CD4-positive, alpha-beta T cell treated with Interleukin-21 for 1 hour (primary cell): Measurements from ENCODE around the gene ARHGEF11.

Experiments used
- DNase-seq: peaks from one replicate; pipeline ENCODE4 v3.0.0-alpha.2; 2020

The ARHGEF11 gene

DNA sequence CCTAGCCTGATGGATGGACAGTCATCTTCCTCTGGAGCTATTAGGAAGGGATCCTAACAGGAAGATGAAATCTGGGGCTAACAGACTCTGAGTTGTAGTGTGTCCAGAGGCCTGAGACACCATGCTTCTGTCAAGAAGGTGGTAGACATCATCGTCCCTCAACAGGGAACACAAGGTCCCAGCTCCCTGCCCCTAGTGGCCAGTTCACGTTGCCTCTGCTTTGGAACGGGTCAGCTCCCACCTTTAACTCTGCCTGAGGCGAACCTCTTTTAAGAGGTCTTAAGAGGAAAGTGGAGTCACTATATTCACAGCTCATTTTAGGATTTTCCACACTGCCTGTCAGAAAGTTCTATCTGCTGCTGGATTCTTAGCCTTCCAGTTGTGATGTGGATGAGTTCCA lies 96.8 kb downstream of the ARHGEF11 start:
- DNase-seq = no peak

DNA sequence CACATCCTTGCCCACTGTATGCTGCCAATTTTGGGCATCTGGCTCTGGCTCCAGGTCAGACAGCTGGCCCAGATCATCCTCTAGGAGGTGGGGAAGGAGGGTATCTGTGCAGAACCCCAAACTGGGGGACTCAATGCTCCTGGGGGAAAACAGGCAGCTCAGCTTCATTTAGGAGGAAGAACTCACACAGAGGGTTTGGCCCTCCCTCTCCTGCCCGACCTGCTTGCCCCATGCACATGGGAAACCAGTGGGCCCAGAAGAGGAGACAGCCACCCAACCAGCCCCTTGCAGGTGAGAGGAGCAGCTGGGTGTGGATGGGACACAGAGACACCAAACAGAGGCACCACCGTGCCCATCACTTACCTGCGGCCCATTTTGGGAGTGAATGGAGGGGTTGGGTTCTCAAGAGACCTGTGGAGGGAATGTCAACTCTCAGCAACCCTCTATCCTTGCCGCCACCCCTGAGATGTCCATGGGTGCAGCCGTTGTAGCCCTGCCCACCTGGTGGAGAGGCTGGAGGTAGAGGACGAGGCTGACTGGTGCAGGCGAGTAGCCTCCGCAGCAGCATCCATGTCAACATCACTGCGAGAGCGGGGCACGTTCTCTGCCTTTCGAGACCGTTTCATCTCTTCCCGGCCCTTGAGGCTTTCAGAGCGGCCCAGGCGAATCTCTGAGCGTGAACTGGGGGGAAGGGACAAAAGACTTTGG lies 97.6 kb downstream of the ARHGEF11 start:
- no peak for DNase-seq

DNA sequence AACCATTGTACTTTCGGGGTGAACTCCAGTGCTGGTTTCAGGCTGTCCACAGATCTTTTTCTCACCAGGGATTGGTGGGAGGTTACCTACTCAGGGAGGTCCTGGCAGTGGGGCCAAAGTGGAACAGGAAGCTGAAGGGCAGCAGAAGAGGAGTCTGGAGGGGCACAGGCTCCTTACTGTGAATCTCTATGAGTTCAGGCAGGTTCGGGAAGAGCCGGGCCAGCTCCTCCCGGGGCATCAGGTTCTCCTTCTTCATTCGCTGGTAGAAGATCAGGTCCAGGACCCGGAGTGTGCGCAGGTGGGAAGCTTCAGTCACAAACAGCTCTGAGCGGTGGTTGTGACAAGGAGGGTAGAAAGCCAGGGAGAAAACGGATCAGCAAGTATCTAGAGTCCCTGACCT lies 98.4 kb downstream of the ARHGEF11 start:
- DNase-seq = no peak

DNA sequence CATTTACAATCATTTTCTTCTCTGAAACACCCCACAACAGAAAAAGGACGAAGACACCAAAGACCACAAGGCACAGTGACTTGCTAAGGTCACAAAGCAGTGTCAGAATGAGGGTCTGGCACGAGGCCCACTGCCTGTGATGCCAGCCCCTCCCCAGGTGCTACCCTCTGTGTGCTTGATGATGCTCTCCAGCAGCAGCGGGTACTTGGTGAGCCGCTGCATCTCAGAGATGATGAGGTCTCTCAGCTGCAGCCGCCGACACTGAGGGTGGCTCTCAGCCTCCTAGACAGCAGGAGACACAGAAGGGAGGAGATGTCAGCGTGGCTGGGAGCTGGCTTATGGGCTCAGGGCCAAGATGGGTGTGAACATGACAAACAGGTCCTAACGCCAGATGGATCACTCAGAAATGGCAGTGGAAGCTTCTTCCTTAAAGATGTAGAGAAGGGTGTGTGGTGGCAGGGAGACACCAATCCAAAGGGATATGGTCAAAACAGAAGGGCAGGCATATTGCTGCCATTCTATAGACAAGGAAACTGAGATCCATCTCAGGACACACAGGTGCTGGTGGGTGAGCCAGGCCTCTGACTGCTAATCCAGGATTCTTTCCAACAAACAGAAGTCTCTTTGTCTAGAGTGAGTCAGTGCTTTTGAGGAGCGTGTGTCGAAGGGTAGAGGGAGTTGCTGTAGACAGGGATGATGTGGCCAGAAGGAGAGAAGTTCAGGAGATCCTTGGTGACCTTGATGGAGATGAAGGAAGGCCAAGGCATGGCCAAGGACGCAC lies 99.5 kb downstream of the ARHGEF11 start:
- DNase-seq = no peak

DNA sequence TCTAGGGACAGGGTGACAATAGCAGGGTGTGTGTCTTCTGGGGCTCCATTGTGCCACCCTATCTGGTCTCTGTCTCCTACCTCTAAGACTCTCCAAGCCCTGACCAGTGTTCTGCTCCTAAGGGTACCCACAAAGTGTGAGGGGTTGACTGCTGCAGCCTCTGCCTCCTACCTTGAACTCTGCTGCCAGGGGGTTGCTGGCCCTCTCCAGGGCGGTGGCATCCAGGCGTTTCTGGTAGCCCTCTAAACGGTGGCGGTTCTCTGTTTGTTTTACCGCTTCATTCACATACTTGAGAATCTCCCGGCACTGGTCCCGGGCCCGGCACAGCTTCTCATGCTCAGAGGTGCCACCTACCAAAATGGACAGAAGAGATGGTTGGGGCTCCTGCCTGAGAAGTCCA lies 100.7 kb downstream of the ARHGEF11 start:
- no peak for DNase-seq

DNA sequence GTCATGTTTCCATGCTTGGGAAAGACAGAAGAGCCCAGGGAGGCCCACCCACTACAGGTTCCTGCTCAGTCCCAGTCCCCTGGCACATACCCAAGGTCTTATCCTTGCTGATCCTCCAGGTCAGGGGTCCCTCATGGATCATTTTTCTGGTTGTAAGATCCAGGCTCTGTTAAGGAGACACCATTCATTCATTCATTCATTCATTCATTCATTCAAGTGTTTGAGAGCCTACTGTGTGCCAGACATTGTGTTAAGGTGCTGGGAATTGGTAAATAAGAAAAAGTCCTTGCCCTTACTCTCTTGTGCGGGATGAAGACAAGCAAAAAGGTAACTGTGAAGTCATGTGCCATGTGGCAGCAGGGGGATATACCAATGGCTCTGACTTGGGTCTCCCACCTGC lies 101.3 kb downstream of the ARHGEF11 start:
- no peak for DNase-seq

DNA sequence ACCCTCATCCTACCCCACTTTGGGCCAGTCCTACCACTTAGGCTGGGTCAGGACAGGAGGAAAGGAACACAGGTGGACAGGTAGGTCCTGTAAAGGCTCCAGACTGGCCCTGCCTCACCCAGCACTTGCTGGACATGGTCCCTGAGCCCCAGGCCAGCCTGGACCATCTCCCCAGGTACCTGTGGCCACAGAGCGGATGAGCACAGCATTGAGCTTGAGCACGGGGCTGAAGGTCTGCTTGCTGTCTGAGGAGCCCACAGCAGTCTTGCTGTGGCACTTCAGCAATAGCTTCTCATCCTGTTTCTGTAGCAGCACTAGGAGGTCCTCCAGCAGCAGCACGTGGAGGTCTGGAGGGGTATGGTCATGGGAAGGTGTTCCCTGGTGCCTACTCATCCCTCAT lies 101.8 kb downstream of the ARHGEF11 start:
- DNase-seq = no peak

DNA sequence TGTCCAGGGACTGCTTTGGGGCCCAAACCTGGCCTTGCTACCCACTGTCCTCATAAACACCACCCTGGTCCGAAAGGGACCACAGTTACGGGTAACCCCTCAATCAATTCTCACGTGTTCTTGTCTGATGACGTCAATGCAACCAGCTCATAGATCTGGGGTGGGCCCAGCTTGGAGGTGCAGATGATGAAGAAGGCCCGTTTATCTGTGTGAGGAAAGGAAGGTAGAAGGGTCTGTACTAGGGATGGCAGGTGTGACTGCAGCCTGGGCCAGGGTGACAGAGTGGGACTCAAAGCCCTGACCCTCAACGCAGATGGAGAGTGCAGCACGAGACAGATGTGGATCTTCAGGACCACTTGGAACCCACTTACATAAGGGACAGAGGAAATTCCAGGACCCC lies 103.0 kb downstream of the ARHGEF11 start:
- no peak for DNase-seq

DNA sequence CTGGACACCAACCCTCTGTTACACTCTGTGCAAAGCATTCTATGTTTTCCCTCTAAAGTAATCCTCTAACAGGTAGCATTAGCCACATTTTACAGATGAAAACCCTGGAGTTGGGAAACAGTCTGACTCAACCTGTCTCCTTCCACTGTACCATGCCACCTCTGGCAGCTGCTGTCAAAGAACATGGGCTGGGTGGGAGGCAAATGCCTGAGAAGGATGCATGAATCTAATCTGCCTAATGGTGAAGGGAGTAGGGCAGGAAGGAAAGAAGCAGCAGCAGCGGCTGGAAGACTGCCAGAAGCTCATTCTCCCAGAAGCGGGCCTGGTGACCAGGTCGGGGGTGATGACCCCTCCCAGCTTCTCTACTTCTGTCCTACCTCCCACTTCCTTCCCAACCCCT lies 103.4 kb downstream of the ARHGEF11 start:
- no peak for DNase-seq

DNA sequence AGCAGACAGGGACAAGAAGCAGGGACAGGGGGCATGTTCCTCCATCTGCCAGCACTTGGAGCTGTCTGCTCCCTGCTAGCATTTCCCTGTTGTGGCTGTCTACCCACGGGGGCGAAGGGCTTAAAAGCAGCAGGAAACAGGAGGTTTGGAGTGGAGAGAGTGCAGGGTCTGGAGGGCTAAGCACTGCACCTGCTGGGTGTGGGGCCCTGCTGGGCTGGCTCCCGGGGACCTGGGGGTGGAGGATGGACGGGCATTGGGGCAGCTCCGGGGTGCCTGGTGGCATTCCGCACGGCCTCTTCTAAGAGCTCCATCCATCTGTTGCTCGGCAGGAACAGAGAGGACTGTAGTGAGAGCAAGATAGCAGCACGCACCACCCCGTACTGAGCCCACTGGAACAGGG lies 103.9 kb downstream of the ARHGEF11 start:
- no peak for DNase-seq

DNA sequence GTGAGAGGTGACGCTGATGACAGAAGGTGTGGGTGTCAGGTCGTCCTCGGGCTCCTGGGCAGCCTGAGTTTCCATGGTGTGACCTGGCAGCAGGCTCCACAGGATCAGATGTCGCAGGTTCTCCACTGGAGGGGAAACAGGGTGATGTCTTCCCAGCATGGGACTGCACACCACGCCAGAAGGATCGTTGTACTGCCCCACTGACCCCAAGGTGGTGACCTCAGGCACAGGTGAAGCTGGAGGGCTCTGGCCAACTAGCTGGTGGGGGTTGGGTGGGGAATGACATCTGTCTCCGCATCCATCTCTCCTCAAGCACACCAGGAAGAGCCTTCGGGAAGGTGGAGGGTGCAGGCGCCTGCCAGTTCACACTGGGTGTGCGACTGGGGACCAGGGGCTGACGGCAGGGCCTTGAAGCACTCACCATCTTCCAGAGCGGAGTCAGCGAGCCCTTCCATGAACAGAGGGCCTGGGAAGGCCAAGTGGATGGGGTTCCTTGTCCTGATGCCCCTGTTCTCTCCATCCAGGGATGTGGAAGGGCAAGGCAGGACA lies 105.7 kb downstream of the ARHGEF11 start:
- DNase-seq = no peak

DNA sequence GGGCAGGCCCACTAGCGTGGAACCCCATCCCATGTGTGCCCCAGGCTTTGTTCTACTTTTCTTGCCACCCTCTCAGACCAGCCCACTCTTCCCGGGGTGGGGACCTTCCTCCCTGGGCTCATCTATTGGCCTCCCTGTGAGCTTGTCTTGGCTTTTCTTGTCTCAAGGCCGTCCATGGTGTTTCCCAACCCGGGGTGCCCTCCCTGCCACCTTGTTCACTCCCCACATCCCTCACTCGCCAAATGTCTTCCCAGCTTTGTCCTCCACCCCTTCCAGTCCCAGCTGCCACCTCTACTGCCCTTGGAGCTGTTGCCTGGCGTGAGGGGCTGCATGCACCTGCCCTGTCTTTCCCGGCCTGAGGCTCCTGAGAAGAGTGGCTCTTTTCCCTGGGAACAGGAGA lies 106.7 kb downstream of the ARHGEF11 start:
- DNase-seq = no peak

DNA sequence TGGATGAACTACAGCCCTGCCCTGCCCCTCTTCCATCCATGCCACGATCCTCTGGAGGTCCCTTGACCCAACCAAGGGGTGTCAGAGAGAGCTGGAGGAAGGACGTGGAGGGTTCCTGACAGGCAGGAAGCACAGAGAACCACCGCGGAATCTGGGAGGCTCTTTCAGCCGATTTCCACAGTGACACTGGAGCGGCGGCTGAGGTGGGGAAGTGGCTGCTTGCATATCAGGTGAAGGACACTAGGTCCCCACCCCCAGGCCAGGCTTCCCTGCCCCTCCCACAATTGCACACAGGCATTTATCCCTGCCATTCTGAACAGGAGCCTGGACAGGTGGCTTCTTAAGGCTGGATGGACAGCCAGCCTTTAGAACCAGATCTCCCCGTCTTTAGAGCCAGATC lies 107.7 kb downstream of the ARHGEF11 start:
- DNase-seq = no peak

DNA sequence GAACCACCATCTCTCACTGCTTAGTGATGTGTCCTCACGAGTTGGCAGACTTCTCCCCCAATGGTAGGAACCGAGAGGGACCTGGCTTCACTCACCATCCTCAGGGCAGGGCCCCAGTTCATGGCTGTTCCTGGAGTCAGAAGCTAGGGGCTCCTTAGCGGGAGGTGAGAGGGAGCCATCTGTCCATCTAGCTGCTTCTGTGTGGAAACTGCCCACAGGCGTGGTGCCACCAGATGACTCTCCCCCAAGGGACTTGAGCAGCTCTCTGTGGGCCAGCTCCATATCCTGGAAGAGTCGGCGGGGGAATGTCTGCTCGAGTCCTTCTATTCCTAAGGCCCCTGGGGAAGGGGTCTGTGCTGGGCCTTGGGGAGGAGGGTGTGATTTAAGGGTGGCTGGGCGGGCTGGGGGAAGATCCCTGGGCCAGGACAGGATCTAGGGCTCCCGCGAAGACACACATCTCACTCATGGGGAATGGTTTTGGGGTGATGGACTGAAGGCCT lies 108.8 kb downstream of the ARHGEF11 start:
- no peak for DNase-seq

DNA sequence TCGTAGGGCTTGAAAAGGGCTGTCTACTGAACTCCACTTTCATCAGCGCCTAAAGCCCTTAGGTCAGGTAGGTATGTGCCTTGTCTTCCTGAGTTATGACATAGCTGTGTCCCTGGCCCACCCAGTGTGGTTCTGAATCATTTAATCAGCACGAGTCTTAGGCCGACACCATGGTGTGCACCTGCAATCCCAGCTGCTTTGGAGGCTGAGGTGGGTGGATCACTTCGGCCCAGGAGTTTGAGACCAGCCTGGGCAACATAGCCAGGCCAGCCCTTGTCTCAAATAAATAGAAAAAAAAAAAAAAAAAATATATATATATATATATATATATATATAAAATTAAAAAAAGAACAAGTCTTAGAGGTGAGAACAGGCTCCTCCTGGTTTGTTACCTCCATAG lies 109.4 kb downstream of the ARHGEF11 start:
- DNase-seq = no peak

DNA sequence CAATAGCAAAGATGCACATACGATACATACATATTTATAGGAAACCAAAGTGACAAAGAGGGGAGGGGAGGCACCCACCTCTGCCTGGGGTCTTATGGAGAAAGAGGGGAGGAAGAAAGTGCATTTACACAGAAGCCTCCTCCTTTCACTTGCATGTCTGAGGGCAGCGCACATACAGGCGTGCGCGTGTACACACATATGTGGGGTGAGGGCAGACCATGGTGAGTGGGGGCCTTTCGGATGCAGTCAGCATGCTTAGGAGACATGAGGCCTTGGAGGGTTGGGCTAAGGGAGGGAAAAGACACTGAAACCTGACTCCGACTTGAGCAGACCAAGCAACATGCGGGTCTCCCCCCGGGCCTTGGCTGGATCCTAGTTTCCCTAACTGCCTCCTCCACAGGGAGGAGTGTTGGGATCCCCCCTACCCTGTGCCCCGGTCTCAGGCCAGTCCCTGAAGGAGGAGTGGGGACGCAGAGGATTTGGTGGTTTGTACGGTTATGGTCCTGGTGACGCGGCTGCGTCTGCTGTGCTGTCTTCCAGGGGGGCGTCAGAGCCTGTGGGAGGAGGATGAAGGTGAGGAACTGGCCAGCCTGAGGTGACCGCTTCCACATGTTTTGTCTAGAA lies 109.9 kb downstream of the ARHGEF11 start:
- no peak for DNase-seq

DNA sequence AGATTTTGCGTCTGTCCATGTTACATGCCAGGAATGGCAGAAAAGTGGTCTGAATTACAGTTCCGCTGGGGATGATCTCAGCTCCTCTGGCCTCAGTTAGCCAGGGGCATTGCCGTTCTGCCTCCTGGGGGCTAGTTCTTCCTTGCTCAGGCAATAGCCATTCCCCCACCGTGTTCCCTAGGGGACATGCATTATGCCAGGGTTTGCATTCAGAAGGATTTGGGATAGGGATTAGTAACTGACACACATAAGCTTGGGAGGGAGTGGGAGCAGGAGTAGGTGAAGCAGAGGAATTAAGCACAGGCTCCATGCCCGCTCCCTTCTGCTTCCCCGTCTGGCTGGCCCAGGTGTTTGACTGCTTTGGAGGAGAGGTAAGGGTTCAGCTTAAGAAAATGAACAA lies 112.4 kb downstream of the ARHGEF11 start:
- DNase-seq = no peak

DNA sequence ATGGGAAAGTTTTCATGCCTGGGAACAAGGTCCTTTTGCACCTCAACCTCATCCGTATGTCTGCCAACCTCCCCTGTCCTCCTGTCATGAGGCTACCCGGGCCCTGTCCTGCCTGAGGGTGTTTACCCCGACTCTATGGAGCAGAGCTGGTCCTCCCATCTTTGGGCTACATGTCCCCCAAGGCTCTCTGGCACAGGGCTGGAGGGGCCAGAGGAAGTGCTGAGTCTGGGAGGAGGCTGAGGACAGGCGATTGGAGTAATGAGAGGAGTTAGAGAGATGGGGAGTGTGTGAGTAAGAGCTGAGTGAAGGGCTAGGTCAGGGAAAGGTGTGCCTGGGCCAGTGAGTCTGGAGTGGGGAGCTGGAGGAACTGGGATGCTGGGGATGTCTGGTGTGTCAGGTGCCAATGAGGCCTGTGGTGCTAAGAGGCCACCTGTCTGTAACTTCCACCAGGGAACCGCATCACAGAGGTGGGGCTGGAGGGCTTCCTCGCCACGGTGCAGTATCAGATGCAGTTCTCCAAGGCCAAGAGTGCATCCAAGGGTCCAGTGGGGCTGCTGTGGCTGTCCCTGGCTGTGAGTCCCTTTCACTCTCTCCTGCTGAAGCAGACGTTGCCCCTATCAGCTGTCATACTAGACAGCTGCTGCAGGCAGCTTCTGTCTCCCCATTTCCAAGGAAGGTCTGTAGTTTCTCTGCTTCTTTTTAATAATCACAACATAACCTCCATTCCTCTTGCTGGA lies 113.4 kb downstream of the ARHGEF11 start:
- DNase-seq = no peak

DNA sequence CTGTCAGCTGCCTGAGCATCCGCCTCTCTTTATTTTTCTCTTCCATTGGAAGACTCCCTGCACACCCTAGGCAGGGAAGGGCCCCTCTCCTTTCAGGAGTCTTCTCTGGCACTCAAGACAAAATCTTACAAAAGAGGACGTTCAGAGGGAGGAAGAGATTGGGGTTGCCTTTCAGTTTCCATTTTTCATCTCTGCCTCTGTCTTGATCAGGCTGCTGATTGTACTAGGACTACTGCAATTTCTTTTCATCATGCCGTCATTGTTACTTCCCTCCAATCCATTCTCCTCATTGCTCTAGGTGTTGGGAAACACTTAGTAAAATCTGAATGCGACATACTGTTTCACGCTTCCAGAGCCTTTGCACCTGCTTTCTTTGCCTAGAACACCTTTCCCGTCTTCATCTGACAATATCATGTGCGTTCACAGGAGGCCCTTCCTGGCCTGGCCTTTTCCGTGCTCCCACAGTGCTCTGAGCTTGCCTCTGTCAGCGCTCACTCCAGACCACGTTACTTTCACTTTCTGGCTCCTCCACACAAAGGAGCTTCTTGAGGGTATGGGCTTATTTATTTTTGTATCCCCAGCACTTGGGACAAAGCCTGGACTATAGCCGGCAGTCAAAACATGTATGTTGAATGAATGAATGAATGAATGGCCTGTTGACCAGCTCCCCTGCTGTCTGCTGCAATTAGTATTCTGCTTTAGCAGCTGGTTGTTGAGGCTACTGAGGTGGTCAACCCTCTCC lies 114.2 kb downstream of the ARHGEF11 start:
- DNase-seq = no peak

DNA sequence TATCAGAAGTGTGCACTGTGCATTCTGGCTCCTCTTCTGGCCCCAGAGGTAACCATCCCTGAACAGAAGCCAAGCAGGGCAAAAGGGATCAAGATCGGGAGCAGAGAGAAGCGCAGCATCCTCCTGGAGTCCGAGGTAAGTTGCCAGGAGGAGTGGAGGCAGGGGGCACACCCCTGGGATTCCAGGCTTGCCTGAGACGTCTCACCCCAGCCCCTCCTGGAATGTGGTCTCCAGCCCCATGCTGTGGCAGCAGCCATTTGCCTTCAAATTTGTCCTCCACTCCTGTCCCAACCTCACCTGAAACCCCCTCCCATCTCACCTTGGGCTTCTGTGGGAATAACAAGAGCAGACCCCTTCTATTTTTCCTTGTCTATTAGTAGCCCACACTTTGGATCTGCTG lies 115.1 kb downstream of the ARHGEF11 start:
- no peak for DNase-seq

DNA sequence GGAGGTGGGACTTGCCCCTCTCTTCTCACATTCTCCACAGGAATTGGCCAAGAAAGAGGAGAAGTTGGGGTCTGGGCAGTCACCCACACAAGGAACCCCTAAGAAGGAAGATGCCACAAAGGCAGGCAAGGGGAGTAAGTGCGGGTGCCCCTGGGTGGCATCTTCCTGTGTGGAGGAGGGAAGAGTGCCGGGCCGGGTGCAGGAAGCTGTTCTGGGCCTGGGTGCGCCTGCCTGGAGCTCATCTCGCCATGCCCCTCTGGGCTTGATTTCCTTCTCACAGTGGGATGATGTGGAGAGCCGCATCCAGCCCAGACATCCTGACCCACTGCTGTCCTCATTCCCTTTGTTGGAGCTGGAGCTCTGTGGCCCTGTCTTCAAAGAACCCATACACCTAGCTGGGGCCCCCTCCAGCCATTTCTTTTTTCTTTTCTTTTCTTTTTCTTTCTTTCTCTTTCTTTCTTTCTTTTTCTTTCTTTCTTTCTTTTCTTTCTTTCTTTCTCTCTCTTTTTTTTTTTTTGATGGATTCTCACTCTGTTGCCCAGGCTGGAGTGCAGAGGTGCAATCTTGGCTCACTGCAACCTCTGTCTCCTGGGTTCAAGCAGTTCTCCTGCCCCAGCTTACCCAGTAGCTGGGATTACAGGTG lies 115.8 kb downstream of the ARHGEF11 start:
- no peak for DNase-seq
